COLO668 (cell line): ENCODE results near the gene PSPN.
"Not testable (repeated sequence)": the region's sequence is repeated elsewhere in the genome, so short reads cannot be mapped to it uniquely, and the experiment has no call there.

ENCODE experiments used
- DNase-seq: peaks from one replicate; lab custom pipeline; 2025; ENCODE audit not compliant: unreplicated experiment; lab: John Stamatoyannopoulos, UW

PSPN gene

GRCh38 chr19:6402837-6403608, 27.3 kb upstream of the PSPN start:
- DNase-seq, result peak; percentile 16

- no peak for DNase-seq
These were observed 26.3 kb upstream of the PSPN start for GRCh38 chr19:6402058-6402457.

- DNase-seq, result not testable (repeated sequence)
These were observed 24.6 kb upstream of the PSPN start for GRCh38 chr19:6400062-6400944.

- DNase-seq, result no peak
These were observed 20.6 kb upstream of the PSPN start for GRCh38 chr19:6396305-6396704.

- no peak for DNase-seq
These were observed 19.1 kb upstream of the PSPN start for GRCh38 chr19:6394831-6395230.

- DNase-seq, result no peak
These were observed 18.3 kb upstream of the PSPN start for GRCh38 chr19:6393983-6394412.

- DNase-seq, result peak; percentile 93
These were observed 17.6 kb upstream of the PSPN start, which contains the start of gene GTF2F1 for GRCh38 chr19:6393074-6393982. Gene GTF2F1, minus strand, starts transcription at chr19:6393164. Its CDS starts 169 bp downstream, at chr19:6392995.

- DNase-seq, result no peak
These were observed 16.7 kb upstream of the PSPN start for GRCh38 chr19:6392221-6393073.

GRCh38 chr19:6387372-6387771, 11.6 kb upstream of the PSPN start:
- no peak for DNase-seq

- DNase-seq, result no peak
These were observed 8.6 kb upstream of the PSPN start for GRCh38 chr19:6384381-6384780.

GRCh38 chr19:6383188-6383587, 7.5 kb upstream of the PSPN start:
- DNase-seq, result no peak

- no peak for DNase-seq
These were observed 5.5 kb upstream of the PSPN start for GRCh38 chr19:6381030-6381750.

- no peak for DNase-seq
These were observed 4.0 kb upstream of the PSPN start for GRCh38 chr19:6379744-6380143.

GRCh38 chr19:6378486-6378885, 2.8 kb upstream of the PSPN start:
- DNase-seq, result no peak

GRCh38 chr19:6378041-6378440, 2.3 kb upstream of the PSPN start:
- no peak for DNase-seq

GRCh38 chr19:6376512-6377190, 918 bp upstream of the PSPN start:
- no peak for DNase-seq

GRCh38 chr19:6374711-6375410, 872 bp downstream of the PSPN start:
- DNase-seq, result no peak

- DNase-seq, result no peak
These were observed 1.5 kb downstream of the PSPN start for GRCh38 chr19:6374161-6374709.
